PC-9 (cell line): ENCODE data around the gene TP53RK. TPM values are rescaled to one million over a fixed set of nuclear protein-coding genes. Genes with fewer than 3 reads are reported as not detected.

Experiments used
- BruUV-seq: library from RNA; stranded (reverse); fragments of 400-500 nt; replicated peaks from 2 replicates; lab custom pipeline; 2021; lab: Mats Ljungman, UMichigan
- CTCF ChIA-PET: fragments of 300-600 bp; sonication (Branson Sonifier 250); formaldehyde crosslinking; loops from one replicate; lab custom pipeline; 2022; ENCODE audit warnings: antibody characterized with exemption; lab: Charles Lee
- POLR2A ChIA-PET: fragments of 300-600 bp; sonication (Branson Sonifier 250); formaldehyde crosslinking; loops from one replicate; lab custom pipeline; 2022; ENCODE audit warnings: antibody characterized with exemption; ENCODE audit not compliant: unreplicated experiment; lab: Charles Lee
- DNase-seq, 2 experiments: peaks; one replicate each; pipeline versions ENCODE4 v3.0.0 to v3.0.0-alpha.2; 2015 to 2022; ENCODE audit warnings: mixed read lengths in 1 of 2
- H2AFZ ChIP-seq: fragments of 200-600 bp; sonication (generic); 2 replicates; pipeline ENCODE4 v1.8.1; 2017; ENCODE audit warnings: antibody characterized with exemption
- H3F3A ChIP-seq: fragments of 200-600 bp; sonication (generic); 2 replicates; pipeline ENCODE4 v1.8.1; 2017; ENCODE audit warnings: antibody characterized with exemption, mild to moderate bottlenecking, low read depth; ENCODE audit not compliant: insufficient read depth
- H3K27ac ChIP-seq: fragments of 200-600 bp; sonication (generic); 2 replicates; pipeline ENCODE4 v1.6.1; 2016; ENCODE audit warnings: mixed run types
- H3K27me3 ChIP-seq: fragments of 200-600 bp; sonication (generic); 2 replicates; pipeline ENCODE4 v1.6.1; 2016; ENCODE audit warnings: low read depth, mixed run types; ENCODE audit not compliant: insufficient read depth
- H3K36me3 ChIP-seq: fragments of 200-600 bp; sonication (generic); 2 replicates; pipeline ENCODE4 v1.6.1; 2016; ENCODE audit warnings: low read depth, mixed run types
- H3K4me1 ChIP-seq: fragments of 200-600 bp; sonication (generic); replicated peaks from 2 replicates; pipeline ENCODE4 v1.6.1; 2016; ENCODE audit warnings: mixed run types; ENCODE audit not compliant: insufficient read depth
- H3K4me2 ChIP-seq: fragments of 200-600 bp; sonication (generic); 2 replicates; pipeline ENCODE4 v1.6.1; 2017; ENCODE audit warnings: mixed run types
- H3K4me3 ChIP-seq: fragments of 200-600 bp; sonication (generic); 2 replicates; pipeline ENCODE4 v1.6.1; 2016; ENCODE audit warnings: mixed run types
- H3K79me2 ChIP-seq: fragments of 200-600 bp; sonication (generic); 2 replicates; pipeline ENCODE4 v1.6.1; 2017; ENCODE audit warnings: low read depth, mixed run types
- H3K9me2 ChIP-seq: fragments of 200-600 bp; sonication (generic); 2 replicates; pipeline ENCODE4 v1.8.1; 2017; ENCODE audit warnings: mild to moderate bottlenecking; ENCODE audit not compliant: insufficient read depth
- H3K9me3 ChIP-seq: fragments of 200-600 bp; sonication (generic); 2 replicates; pipeline ENCODE4 v1.8.1; 2016; ENCODE audit warnings: low read depth; ENCODE audit not compliant: insufficient read depth
- H4K20me1 ChIP-seq: fragments of 200-600 bp; sonication (generic); 2 replicates; pipeline ENCODE4 v1.8.1; 2017; ENCODE audit not compliant: insufficient read depth
- CTCF ChIP-seq: fragments of 200-600 bp; sonication (generic); conservative IDR thresholded peaks from 2 replicates; pipeline ENCODE4 v1.6.1; 2017; ENCODE audit warnings: mixed run types, antibody characterized with exemption, mild to moderate bottlenecking, moderate library complexity
- EZH2 ChIP-seq: fragments of 200-600 bp; sonication (generic); IDR thresholded peaks from 2 replicates; pipeline ENCODE4 v1.8.0; 2017; ENCODE audit warnings: antibody characterized with exemption, low read depth
- intact Hi-C: fragments of 100-400 bp; cut with micrococcal nuclease; formaldehyde crosslinking; loops from one replicate; pipeline ENCODE4 v1.10.0; 2022; ENCODE audit not compliant: unreplicated experiment
- total RNA-seq: library from RNA; stranded (reverse); gene quantifications from 2 replicates; pipeline ENCODE4 v1.2.3, GENCODE V29; 2021

TP53RK gene
- total RNA-seq, 1 experiment from 2014 or later = 10.4 TPM

GRCh38 chr20:46665602-46666001, 23.6 kb downstream of the TP53RK start:
- Histone ChIP-seq H2AFZ (no peak overlapping the region), H3K36me3 (no peaks in the 10 kb centered on the region), H3K27ac (no peak overlapping the region), H3F3A (no peaks in the 10 kb centered on the region), H3K9me3 (no peaks in the 10 kb centered on the region), H4K20me1 (no peaks in the 10 kb centered on the region), H3K9me2 (no peaks in the 10 kb centered on the region), H3K79me2 (no peaks in the 10 kb centered on the region), H3K4me2 (no peak overlapping the region), H3K4me3 (no peak overlapping the region), H3K27me3 (no peaks in the 10 kb centered on the region), H3K4me1 (no peaks in the 10 kb centered on the region)
- DNase-seq = no peak
- no TSS peak for BruUV-seq
- intact Hi-C loops = no loop called here
- CTCF ChIA-PET = no interaction called here
- POLR2A ChIA-PET = no interaction called here
- TF ChIP-seq CTCF (no peak), EZH2 (no peak)

GRCh38 chr20:46663531-46663930, 25.7 kb downstream of the TP53RK start:
- no peaks in the 10 kb centered on the region for H4K20me1 ChIP-seq
- H3K9me3 ChIP-seq = no peaks in the 10 kb centered on the region
- ChIA-PET POLR2A (no interaction called here), CTCF (no interaction called here)
- no peaks in the 10 kb centered on the region for H3K27me3 ChIP-seq
- no peaks in the 10 kb centered on the region for H3K79me2 ChIP-seq
- no peaks in the 10 kb centered on the region for H3K4me1 ChIP-seq
- no peaks in the 10 kb centered on the region for H3K9me2 ChIP-seq
- H2AFZ ChIP-seq = no peak overlapping the region
- H3K36me3 ChIP-seq = no peaks in the 10 kb centered on the region
- BruUV-seq = no TSS peak
- H3K4me3 ChIP-seq = no peak overlapping the region
- DNase-seq = no peak
- H3K27ac ChIP-seq = no peak overlapping the region
- intact Hi-C loops = no loop called here
- TF ChIP-seq EZH2 (no peak), CTCF (no peak)
- H3K4me2 ChIP-seq = no peak overlapping the region
- H3F3A ChIP-seq = no peaks in the 10 kb centered on the region

- H3K4me2 ChIP-seq = no peak overlapping the region
- TF ChIP-seq EZH2 (no peak), CTCF (no peak)
- intact Hi-C loops = no loop called here
- H3K27me3 ChIP-seq = no peaks in the 10 kb centered on the region
- H3K9me3 ChIP-seq = no peaks in the 10 kb centered on the region
- CTCF ChIA-PET = no interaction called here
- H3K79me2 ChIP-seq = no peaks in the 10 kb centered on the region
- no peaks in the 10 kb centered on the region for H3F3A ChIP-seq
- no TSS peak for BruUV-seq
- H3K4me3 ChIP-seq = no peak overlapping the region
- no peaks in the 10 kb centered on the region for H3K9me2 ChIP-seq
- no peak overlapping the region for H2AFZ ChIP-seq
- H3K36me3 ChIP-seq = no peaks in the 10 kb centered on the region
- no peak for DNase-seq
- POLR2A ChIA-PET = no interaction called here
- H4K20me1 ChIP-seq = no peaks in the 10 kb centered on the region
- H3K27ac ChIP-seq = no peak overlapping the region
- H3K4me1 ChIP-seq = no peaks in the 10 kb centered on the region
Measured at GRCh38 chr20:46661659-46662058, 27.6 kb downstream of the TP53RK start.
